DOHH2 (cell line): ENCODE measurements around the gene WWP2.

Experiments
- H3F3A ChIP-seq: fragments of 200-600 bp; sonication (generic), shearing (Covaris generic); 2 replicates; pipeline ENCODE4 v1.6.0; 2016; ENCODE audit warnings: antibody characterized with exemption, mild to moderate bottlenecking; ENCODE audit not compliant: control insufficient read depth, insufficient read depth
- H3K27ac ChIP-seq: fragments of 200-600 bp; sonication (generic); 2 replicates; pipeline ENCODE4 v1.5.1; 2014; ENCODE audit warnings: low read depth, mild to moderate bottlenecking, low read length, moderate library complexity
- H3K27me3 ChIP-seq: fragments of 200-600 bp; sonication (generic); 2 replicates; pipeline ENCODE4 v1.6.1; 2014; ENCODE audit warnings: mild to moderate bottlenecking, low read length, mixed read lengths; ENCODE audit not compliant: control insufficient read depth
- H3K36me3 ChIP-seq: fragments of 200-600 bp; sonication (generic); 2 replicates; pipeline ENCODE4 v1.6.1; 2014; ENCODE audit warnings: mild to moderate bottlenecking, low read length, moderate library complexity, mixed read lengths; ENCODE audit not compliant: control insufficient read depth
- H3K4me1 ChIP-seq: fragments of 200-600 bp; sonication (generic); 2 replicates; pipeline ENCODE4 v1.6.1; 2014; ENCODE audit warnings: mild to moderate bottlenecking, low read length, mixed read lengths; ENCODE audit not compliant: control insufficient read depth
- H3K4me2 ChIP-seq: fragments of 200-600 bp; sonication (generic); 2 replicates; pipeline ENCODE4 v1.6.0; 2014; ENCODE audit warnings: mild to moderate bottlenecking, low read length, moderate library complexity
- H3K4me3 ChIP-seq: fragments of 200-600 bp; sonication (generic); 2 replicates; pipeline ENCODE4 v1.5.1; 2014; ENCODE audit warnings: mild to moderate bottlenecking, low read length, mixed read lengths
- H3K79me2 ChIP-seq: fragments of 200-600 bp; sonication (generic); 2 replicates; pipeline ENCODE4 v1.6.1; 2014; ENCODE audit warnings: mild to moderate bottlenecking, low read length, mixed read lengths; ENCODE audit not compliant: control insufficient read depth
- H3K9me2 ChIP-seq: fragments of 200-600 bp; sonication (generic); replicated peaks from 2 replicates; pipeline ENCODE4 v1.6.1; 2014; ENCODE audit warnings: mild to moderate bottlenecking, low read length, mixed read lengths; ENCODE audit not compliant: control insufficient read depth
- H3K9me3 ChIP-seq: fragments of 200-600 bp; sonication (generic); 2 replicates; pipeline ENCODE4 v1.6.1; 2014; ENCODE audit warnings: antibody characterized with exemption, low read length, mixed read lengths; ENCODE audit not compliant: control insufficient read depth, insufficient read depth
- H4K20me1 ChIP-seq: fragments of 200-600 bp; sonication (generic); 2 replicates; pipeline ENCODE4 v1.6.0; 2014; ENCODE audit warnings: low read depth, mild to moderate bottlenecking, antibody characterized with exemption, low read length, moderate library complexity; ENCODE audit not compliant: control insufficient read depth, insufficient read depth
- EZH2phosphoT487 ChIP-seq: fragments of 200-600 bp; sonication (generic); IDR thresholded peaks from 2 replicates; pipeline ENCODE4 v1.6.1; 2017; ENCODE audit warnings: borderline replicate concordance, mild to moderate bottlenecking, antibody characterized with exemption, low read length, moderate library complexity, mixed read lengths
- TF ChIP-seq, protein P1 (sequence below): fragments of 200-600 bp; sonication (generic); IDR thresholded peaks from one replicate; pipeline ENCODE4 v1.5.1; 2014; ENCODE audit warnings: antibody characterized with exemption, mild to moderate bottlenecking, low read depth, low read length; ENCODE audit not compliant: poor library complexity, severe bottlenecking

The WWP2 gene

GRCh38 chr16:69718111-69718764 lies 43.9 kb upstream of the WWP2 start:
- H3K79me2 ChIP-seq = no peaks in the 10 kb centered on the region
- no peaks in the 10 kb centered on the region for H3K9me2 ChIP-seq
- H4K20me1 ChIP-seq = no peaks in the 10 kb centered on the region
- H3K4me2 ChIP-seq = no peak overlapping the region
- H3K27me3 ChIP-seq = no peaks in the 10 kb centered on the region
- H3K4me3 ChIP-seq = no peak overlapping the region
- no peaks in the 10 kb centered on the region for H3K9me3 ChIP-seq
- no peaks in the 10 kb centered on the region for H3F3A ChIP-seq
- H3K4me1 ChIP-seq = no peaks in the 10 kb centered on the region
- no peak overlapping the region for H3K27ac ChIP-seq
- no peak for TF ChIP-seq EZH2phosphoT487
- TF ChIP-seq, protein P1, sequence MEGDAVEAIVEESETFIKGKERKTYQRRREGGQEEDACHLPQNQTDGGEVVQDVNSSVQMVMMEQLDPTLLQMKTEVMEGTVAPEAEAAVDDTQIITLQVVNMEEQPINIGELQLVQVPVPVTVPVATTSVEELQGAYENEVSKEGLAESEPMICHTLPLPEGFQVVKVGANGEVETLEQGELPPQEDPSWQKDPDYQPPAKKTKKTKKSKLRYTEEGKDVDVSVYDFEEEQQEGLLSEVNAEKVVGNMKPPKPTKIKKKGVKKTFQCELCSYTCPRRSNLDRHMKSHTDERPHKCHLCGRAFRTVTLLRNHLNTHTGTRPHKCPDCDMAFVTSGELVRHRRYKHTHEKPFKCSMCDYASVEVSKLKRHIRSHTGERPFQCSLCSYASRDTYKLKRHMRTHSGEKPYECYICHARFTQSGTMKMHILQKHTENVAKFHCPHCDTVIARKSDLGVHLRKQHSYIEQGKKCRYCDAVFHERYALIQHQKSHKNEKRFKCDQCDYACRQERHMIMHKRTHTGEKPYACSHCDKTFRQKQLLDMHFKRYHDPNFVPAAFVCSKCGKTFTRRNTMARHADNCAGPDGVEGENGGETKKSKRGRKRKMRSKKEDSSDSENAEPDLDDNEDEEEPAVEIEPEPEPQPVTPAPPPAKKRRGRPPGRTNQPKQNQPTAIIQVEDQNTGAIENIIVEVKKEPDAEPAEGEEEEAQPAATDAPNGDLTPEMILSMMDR = no peak
- H3K36me3 ChIP-seq = no peaks in the 10 kb centered on the region

- Histone ChIP-seq H3K9me2 (no peaks in the 10 kb centered on the region), H4K20me1 (no peaks in the 10 kb centered on the region), H3K27me3 (no peaks in the 10 kb centered on the region), H3K4me2 (no peak overlapping the region), H3K9me3 (no peaks in the 10 kb centered on the region), H3K27ac (no peak overlapping the region), H3F3A (no peaks in the 10 kb centered on the region), H3K36me3 (no peaks in the 10 kb centered on the region), H3K4me3 (no peak overlapping the region), H3K79me2 (no peaks in the 10 kb centered on the region), H3K4me1 (peaks cover 9% of the 10 kb centered on the region)
- no peak for TF ChIP-seq EZH2phosphoT487
- TF ChIP-seq, protein P1 = no peak
These were observed 41.2 kb upstream of the WWP2 start for GRCh38 chr16:69720822-69721430.

DNA sequence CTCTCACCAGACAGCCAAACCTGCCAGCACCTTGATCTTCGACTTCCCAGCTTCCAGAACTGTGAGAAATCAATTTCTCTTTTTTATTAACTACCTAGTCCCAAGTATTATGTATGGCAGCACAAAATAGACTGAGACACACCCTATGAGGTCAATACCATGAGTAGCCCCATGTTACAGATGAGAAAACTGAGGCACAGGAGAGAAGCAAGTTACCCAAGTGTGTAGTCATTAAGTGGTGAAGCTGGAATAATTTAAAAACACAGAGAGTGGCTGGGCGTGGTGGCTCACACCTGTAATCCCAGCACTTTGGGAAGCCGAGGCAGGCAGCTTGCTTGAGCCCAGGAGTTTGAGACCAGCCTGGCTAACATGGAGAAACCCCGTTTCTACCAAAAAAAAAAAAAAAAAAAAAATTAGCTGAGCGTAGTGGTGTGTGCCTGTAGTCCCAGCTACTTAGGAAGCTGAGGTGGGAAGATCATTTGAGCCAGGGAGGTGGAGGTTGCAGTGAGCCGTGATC lies 40.6 kb upstream of the WWP2 start:
- H3K79me2 ChIP-seq = no peaks in the 10 kb centered on the region
- H3K4me3 ChIP-seq = no peak overlapping the region
- peaks cover 12% of the 10 kb centered on the region for H3K4me1 ChIP-seq
- H3K4me2 ChIP-seq = no peak overlapping the region
- TF ChIP-seq, protein P1 = no peak
- no peak for TF ChIP-seq EZH2phosphoT487
- H4K20me1 ChIP-seq = no peaks in the 10 kb centered on the region
- H3K9me2 ChIP-seq = no peaks in the 10 kb centered on the region
- H3K36me3 ChIP-seq = no peaks in the 10 kb centered on the region
- H3K27me3 ChIP-seq = no peaks in the 10 kb centered on the region
- H3F3A ChIP-seq = no peaks in the 10 kb centered on the region
- H3K27ac ChIP-seq = no peak overlapping the region
- H3K9me3 ChIP-seq = no peaks in the 10 kb centered on the region
